IPS-15b (cell line): ENCODE measurements around the gene SLC43A1.

Experiments
- H3K27me3 ChIP-seq: one replicate; pipeline ENCODE4 v1.6.1; 2013; ENCODE audit warnings: low read length; ENCODE audit not compliant: control insufficient read depth, insufficient read depth
- H3K36me3 ChIP-seq: one replicate; pipeline ENCODE4 v1.6.1; 2013; ENCODE audit warnings: low read length; ENCODE audit not compliant: control insufficient read depth, insufficient read depth
- H3K4me1 ChIP-seq: one replicate; pipeline ENCODE4 v1.6.1; 2013; ENCODE audit warnings: mild to moderate bottlenecking, low read length; ENCODE audit not compliant: control insufficient read depth, insufficient read depth
- H3K4me3 ChIP-seq: one replicate; pipeline ENCODE4 v1.5.1; 2013; ENCODE audit warnings: low read depth, low read length
- H3K9ac ChIP-seq: one replicate; pipeline ENCODE4 v1.6.1; 2013; ENCODE audit warnings: low read depth, mild to moderate bottlenecking, low read length
- H3K9me3 ChIP-seq: one replicate; pipeline ENCODE4 v1.6.1; 2013; ENCODE audit warnings: mild to moderate bottlenecking, low read length; ENCODE audit not compliant: control insufficient read depth, insufficient read depth

The SLC43A1 gene

GRCh38 chr11:57491371-57492061 is 24.0 kb downstream of the SLC43A1 start:
- H3K9ac ChIP-seq, result no peak overlapping the region
- no peaks in the 10 kb centered on the region for H3K9me3 ChIP-seq
- H3K27me3 ChIP-seq, result no peaks in the 10 kb centered on the region
- no peak overlapping the region for H3K4me3 ChIP-seq
- peaks cover 19% of the 10 kb centered on the region for H3K36me3 ChIP-seq
- peaks cover 7% of the 10 kb centered on the region for H3K4me1 ChIP-seq

GRCh38 chr11:57490456-57491248 is 24.9 kb downstream of the SLC43A1 start:
- H3K4me3 ChIP-seq, result no peak overlapping the region
- H3K9ac ChIP-seq, result no peak overlapping the region
- H3K4me1 ChIP-seq, result peaks cover 7% of the 10 kb centered on the region
- no peaks in the 10 kb centered on the region for H3K9me3 ChIP-seq
- H3K27me3 ChIP-seq, result no peaks in the 10 kb centered on the region
- peaks cover 19% of the 10 kb centered on the region for H3K36me3 ChIP-seq

GRCh38 chr11:57487920-57488659 is 27.4 kb downstream of the SLC43A1 start:
- Histone ChIP-seq H3K9ac (no peak overlapping the region), H3K27me3 (peaks cover 8% of the 10 kb centered on the region), H3K36me3 (peaks cover 12% of the 10 kb centered on the region), H3K4me3 (no peak overlapping the region), H3K9me3 (no peaks in the 10 kb centered on the region), H3K4me1 (peaks cover 4% of the 10 kb centered on the region)

GRCh38 chr11:57487021-57487778 is 28.3 kb downstream of the SLC43A1 start:
- H3K4me1 ChIP-seq, result peaks cover 4% of the 10 kb centered on the region
- no peak overlapping the region for H3K9ac ChIP-seq
- peaks cover 12% of the 10 kb centered on the region for H3K36me3 ChIP-seq
- peaks cover 10% of the 10 kb centered on the region for H3K27me3 ChIP-seq
- no peak overlapping the region for H3K4me3 ChIP-seq
- no peaks in the 10 kb centered on the region for H3K9me3 ChIP-seq

- Histone ChIP-seq H3K27me3 (peaks cover 27% of the 10 kb centered on the region), H3K4me3 (no peak overlapping the region), H3K9ac (no peak overlapping the region), H3K9me3 (no peaks in the 10 kb centered on the region), H3K4me1 (peaks cover 7% of the 10 kb centered on the region), H3K36me3 (peaks cover 9% of the 10 kb centered on the region)
Observed at GRCh38 chr11:57485217-57485990, 30.1 kb downstream of the SLC43A1 start.

GRCh38 chr11:57484141-57484710 is 31.3 kb downstream of the SLC43A1 start:
- Histone ChIP-seq H3K4me1 (peaks cover 16% of the 10 kb centered on the region), H3K27me3 (peaks cover 28% of the 10 kb centered on the region), H3K4me3 (no peak overlapping the region), H3K36me3 (peaks cover 6% of the 10 kb centered on the region), H3K9ac (no peak overlapping the region), H3K9me3 (no peaks in the 10 kb centered on the region)

GRCh38 chr11:57483562-57483918 is 32.0 kb downstream of the SLC43A1 start:
- H3K9me3 ChIP-seq, result no peaks in the 10 kb centered on the region
- H3K36me3 ChIP-seq, result peaks cover 3% of the 10 kb centered on the region
- H3K4me3 ChIP-seq, result peak overlapping the region; percentile 55
- H3K9ac ChIP-seq, result peak overlapping the region; percentile 24
- H3K4me1 ChIP-seq, result peaks cover 17% of the 10 kb centered on the region
- H3K27me3 ChIP-seq, result peaks cover 28% of the 10 kb centered on the region

- Histone ChIP-seq H3K27me3 (peaks cover 32% of the 10 kb centered on the region), H3K4me1 (peaks cover 17% of the 10 kb centered on the region), H3K4me3 (peak overlapping the region; percentile 55), H3K9me3 (no peaks in the 10 kb centered on the region), H3K9ac (peak overlapping the region; percentile 24), H3K36me3 (no peaks in the 10 kb centered on the region)
Observed at GRCh38 chr11:57482782-57483561, 32.5 kb downstream of the SLC43A1 start.

GRCh38 chr11:57481915-57482781 is 33.4 kb downstream of the SLC43A1 start:
- Histone ChIP-seq H3K27me3 (peaks cover 39% of the 10 kb centered on the region), H3K9me3 (no peaks in the 10 kb centered on the region), H3K4me3 (peak overlapping the region; percentile 55), H3K36me3 (no peaks in the 10 kb centered on the region), H3K9ac (peak overlapping the region; percentile 16), H3K4me1 (peaks cover 19% of the 10 kb centered on the region)
